Activated CD8-positive, alpha-beta memory T cell treated with anti-CD3 and anti-CD28 coated beads for 24 hours (primary cell): ENCODE results near the gene EPN1.
"Not testable (repeated sequence)": the region's sequence is repeated elsewhere in the genome, so short reads cannot be mapped to it uniquely, and the experiment has no call there.

Source experiments
- DNase-seq: peaks from one replicate; pipeline ENCODE4 v3.0.0-alpha.2; 2020

The EPN1 gene

DNA sequence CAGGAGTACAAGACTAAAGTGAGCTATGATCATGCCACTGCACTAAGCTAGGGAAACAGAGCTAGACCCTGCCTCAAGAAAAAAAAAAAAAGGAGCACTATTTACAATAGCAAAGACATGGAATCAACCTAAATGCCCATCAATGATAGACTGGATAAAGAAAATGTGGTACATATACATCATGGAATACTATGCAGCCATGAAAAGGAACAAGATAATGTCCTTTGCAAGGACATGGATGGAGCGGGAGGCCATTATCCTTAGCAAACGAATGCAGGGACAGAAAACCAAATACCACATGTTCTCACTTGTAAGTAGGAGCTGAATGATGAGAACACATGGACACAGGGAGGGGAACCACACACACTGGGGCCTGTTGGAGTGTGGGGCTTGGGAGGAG lies 55.4 kb downstream of the EPN1 start:
- DNase-seq: not testable (repeated sequence)

DNA sequence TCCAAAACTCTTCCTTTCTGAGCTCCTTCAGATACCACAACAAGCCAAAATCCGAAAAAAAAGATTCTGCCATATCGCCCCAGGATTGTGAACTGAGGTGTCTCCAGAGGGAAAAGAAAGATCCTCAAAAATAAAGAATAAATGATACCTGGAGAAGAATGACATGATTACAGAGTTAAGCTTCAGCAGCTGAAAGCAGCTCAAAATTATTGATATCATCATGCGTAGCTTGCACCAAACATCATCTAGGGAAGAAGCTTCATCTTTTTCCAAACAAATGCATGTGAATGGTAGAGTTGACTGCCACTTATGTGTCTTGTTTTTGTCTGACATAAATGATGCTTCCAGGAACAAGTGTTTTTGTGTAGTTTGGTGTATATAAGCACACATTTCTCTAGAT lies 63.3 kb downstream of the EPN1 start, which contains the start of gene NLRP9:
Gene NLRP9 (minus strand): TSS at position 101 of the 400 bp plus-strand sequence. CDS start 28 bp downstream, at position 73.
- DNase-seq: no peak

DNA sequence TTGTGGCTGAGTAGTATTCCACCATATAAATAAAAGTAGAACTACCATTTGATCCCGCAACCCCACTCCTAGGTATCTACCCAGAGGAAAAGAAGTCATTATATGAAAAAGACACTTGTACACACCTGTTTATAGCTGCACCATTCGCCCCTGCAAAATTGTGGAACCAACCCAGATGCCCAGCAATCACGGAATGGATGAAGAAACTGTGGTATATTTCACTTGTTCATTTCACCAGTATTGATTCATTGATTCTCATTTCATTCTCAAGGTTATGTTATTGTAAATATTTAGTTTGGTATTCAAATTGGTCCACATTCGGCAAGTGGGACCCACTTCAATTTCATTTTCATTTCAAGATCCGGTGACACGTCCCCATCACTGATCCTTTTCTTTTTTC lies 75.7 kb downstream of the EPN1 start:
- DNase-seq: no peak

DNA sequence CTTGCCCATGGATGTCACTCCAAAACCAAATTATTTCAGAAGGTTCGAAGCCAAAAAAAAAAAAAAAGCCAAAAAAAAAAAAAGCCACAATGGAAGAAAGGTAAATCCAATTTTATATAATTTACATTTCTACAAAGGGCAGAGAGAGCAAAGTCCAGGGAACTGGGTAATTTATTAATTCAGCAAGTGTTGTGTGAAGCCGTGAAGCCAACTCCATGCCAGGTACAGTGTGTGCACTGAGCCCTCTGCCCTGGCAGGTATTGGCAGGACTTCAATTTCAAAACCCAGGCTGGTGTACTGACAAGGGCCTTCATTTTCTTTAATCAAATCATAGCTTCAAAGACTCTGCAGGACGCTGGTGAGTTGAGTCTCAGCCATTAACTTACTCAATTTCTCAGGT lies 78.4 kb downstream of the EPN1 start:
- no peak for DNase-seq

DNA sequence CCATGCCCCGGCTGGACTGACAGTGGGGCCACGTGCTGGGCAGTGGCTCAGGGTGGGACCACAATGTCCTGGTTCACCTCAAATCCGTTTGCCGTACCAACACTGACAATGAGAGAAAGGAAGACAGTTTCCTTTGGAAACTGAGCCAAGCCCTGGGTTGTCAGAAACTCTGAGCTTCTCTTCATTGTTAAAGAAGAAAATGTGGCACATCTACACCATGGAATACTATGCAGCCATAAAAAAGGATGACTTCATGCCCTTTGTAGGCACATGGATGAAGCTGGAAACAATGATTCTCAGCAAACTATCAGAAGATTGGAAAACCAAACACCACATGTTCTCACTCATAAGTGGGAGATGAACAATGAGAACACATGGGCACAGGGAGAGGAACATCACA lies 81.8 kb downstream of the EPN1 start:
- DNase-seq: not testable (repeated sequence)

DNA sequence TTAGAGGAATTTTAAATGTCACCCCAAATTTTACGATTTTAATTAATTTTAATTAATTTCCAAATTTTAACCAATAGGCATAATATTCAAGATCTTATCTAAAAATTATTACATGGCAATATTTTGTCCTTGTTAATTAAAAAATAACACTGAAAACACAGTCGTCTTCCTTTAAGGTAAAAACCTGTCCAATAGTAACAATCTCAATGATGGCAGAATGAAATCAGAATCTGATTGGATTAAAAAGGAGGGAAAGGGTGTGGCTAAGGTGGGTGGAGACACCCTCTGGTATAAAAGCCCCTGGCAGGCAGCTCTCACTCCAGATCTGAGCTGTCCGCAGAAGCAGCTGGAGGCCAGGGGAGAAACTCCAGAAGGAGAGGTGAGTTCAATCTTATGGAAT lies 83.8 kb downstream of the EPN1 start, which contains the start of gene RFPL4A:
Gene RFPL4A (plus strand): TSS at position 301 of the 400 bp plus-strand sequence. CDS start 2,704 bp downstream, outside the sequence.
- DNase-seq: not testable (repeated sequence)
